NCI-H524 (cell line): ENCODE data around the gene RAI14.

Experiments used
- DNase-seq, 2 experiments: peaks; one replicate each; lab custom pipeline; 2025; lab: John Stamatoyannopoulos, UW

Gene RAI14

GRCh38 chr5:34675857-34676256, 19.7 kb downstream of the RAI14 start:
- no peak for DNase-seq

GRCh38 chr5:34676416-34676815, 20.3 kb downstream of the RAI14 start:
- no peak for DNase-seq

DNA sequence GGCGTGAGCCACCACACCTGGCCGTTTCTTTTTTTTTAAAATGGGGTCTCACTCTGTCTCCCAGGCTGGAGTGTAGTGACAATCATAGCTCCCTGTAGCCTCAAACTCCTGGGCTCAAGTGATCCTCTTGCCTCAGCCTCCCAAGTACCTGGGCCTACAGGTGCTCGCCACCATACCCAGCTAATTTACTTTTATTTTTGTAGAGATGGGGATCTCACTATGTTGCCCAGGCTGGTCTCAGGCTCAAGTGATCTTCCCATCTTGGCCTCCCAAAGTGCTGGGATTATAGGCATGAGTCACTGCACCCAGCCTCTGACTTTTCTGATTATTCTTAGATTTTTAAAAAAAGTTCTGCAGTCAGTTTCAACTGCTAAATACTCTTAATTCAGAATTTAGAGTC, 21.3 kb downstream of the RAI14 start:
- DNase-seq, result no peak

DNA sequence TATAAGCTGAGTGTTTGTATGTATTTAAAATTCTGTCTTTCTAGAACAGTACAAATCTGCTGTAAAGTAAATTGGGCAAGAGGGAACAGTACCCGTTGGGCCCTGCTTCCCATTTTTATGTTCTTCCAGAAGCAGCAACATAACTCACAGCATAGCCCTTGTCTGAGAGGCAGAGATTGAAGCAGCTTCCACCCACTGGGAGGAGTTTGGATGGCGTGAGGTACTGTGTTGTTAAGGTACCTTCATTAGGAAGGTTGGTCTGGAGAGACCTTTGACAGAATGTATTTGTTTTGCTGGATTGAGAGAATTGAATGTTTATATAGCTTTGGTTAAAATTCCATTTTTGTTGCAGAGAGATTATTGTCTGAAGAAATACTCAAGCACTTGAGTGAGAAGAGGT, 24.8 kb downstream of the RAI14 start:
- DNase-seq, result no peak

DNA sequence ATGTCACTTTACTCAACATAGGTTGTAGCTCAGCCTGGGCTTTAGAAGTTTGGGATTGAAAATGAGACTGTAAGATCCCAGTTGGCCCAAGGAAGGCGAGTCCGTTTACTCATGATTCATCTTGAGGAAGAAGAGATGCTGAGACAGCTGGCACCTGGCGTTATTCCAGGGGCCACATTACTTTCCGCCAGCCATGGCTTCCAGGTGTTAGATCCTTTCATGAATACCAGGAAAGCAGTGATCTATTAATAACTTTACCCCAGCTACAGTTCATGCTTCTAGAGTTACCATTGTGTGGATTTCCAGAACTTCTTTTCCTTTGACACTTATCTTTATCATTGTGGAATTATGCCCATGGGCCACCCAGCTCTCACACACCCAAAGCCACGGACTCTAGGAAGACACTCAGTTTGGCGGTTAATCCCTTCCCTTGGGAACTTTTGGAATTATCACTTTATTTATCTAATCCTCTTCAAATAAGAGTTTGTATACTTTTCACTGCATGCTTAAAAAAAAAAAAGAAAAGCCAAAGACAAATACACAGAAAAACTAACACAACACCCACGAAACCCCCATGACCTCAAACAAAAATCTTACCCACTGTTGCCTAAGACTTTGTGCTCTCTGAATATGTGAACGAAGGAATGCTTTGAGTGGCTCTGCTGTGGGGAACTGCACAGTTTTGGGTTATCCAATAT, 26.9 kb downstream of the RAI14 start:
- DNase-seq, result peak; percentile 68 to 89

GRCh38 chr5:34684281-34684979, 28.3 kb downstream of the RAI14 start:
- peak; percentile 9 to 70 for DNase-seq

GRCh38 chr5:34684980-34685352, 28.8 kb downstream of the RAI14 start:
- DNase-seq, result no peak

DNA sequence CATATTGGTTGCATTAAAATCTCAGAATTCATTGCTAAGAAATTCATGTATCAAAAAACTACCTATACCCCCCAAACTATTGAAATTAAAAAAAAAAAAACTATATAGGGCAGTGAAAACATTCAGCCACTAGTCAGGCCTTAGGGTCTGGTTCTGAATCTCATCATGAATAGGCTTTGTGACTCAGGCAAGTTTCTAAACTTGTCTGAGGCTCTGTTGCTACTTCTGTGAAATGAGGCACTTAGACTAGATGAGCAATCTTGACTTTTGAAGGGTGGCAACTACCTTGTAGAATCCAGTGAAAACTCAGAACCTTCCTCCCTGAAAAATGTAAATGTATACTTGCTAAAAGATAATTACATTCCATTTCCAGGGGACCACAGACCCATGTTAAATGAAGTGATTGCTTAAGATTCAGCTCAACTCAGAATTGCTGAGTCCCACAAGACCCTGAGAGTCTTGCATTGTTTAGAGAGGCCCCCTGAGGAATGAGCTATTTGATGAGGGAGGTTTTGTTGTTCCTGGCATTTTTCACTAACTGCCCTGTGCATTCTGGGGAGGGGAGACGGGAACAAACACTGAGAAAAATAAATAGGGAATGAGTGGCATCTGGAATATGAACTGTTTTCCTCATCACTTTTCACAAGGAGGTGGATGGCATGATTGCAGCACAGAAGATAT, 29.5 kb downstream of the RAI14 start:
- no peak for DNase-seq

DNA sequence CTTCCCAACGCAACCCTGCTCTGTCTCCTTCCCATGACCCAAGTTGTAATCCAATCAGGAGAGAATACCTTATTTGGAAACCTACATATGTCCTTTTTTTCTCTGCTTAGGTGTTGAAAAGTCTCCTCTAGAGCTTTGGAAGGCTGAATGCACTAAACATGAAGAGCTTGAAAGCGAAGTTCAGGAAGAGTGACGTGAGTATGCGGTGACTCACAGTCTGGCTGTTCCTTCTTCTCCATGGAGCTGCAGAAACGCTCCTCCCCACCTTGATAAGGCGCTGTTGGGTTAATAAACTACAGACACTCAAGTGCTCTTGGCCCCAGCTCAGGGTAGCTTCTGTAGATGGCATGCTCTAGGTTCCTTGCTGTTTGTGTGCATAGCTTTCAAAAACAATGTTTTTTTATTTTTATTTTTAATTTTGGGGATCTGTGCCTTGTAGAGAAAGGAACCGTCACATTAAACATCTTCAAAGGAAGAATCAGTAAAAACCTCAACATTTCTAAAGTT, 30.7 kb downstream of the RAI14 start:
- no peak for DNase-seq

- DNase-seq, result no peak
Observed at GRCh38 chr5:34687269-34688011, 31.3 kb downstream of the RAI14 start.

DNA sequence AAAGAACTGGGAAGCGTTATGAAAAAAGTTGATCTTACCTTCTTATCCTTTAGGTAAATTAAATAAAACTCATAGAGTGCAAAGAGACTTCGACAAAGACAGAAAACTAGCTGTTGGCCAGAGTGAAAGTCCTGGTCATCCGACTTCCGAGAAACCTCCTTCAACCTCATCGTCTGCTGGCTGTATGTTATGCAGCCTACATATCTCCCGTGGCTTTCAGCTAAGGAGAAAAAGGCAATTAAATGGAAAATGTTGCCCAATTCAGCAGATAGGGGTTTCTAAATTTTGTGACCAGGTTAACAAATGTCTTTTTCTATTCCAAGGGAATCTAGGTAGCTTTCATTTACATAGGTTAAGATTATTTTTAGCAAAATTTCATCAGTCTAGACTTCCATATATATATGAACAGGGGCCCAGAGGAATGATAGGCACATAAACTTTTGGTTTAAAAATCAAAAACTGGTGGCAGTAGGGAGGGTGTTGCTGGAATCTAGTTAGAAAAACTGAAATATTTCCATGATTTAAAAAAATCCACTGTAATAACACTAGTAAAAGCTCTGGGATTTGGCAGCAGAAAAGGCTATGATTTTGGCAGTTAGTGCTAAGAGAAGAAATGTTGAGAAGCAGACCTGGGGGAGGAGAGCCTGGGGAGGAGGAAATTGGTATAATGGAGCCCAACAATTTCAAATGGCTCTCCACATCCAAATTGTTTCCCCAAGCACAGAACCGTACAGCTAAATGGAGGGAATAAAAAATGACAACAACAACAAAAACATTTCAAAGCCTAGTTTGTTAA, 32.1 kb downstream of the RAI14 start:
- no peak for DNase-seq

DNA sequence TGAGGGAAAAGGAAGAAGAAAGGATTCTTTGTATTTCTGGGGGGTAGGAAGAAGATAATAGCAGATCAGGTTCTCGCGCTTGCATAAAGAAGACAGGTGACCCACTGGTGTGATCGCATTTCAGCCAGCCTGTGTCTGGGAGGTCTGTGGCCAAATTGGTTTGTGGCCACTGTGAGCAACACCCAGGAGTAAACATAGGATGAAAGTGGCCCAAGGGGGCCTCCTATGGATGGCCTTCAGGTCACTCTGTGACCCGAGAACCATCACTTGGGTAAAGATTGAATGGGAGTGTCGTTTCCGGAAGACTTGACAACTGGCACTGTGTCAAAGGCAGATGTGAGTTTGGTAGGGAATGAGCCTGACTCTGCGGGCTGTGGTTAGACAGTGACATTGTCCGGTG, 34.2 kb downstream of the RAI14 start:
- DNase-seq, result no peak

DNA sequence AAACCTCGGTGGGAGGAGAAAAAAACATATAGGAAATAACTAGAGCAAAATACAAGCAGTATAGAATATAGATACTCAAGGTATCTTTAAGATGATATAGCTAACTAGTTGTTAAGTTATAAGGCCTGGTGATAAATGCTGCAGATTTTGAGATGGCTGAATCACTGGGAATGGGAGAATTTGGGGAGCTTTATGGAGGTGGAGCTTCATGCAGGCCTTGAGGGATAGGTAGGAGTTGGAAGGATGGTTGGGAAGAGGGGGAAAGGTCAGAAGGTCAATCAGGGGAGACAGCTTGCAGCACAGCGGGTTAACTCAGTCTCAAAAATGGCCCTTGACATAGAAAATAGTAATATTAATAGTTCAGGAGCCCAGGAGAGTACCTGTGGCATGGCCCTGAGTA, 34.8 kb downstream of the RAI14 start:
- DNase-seq, result no peak

- no peak for DNase-seq
Observed at GRCh38 chr5:34691326-34691725, 35.2 kb downstream of the RAI14 start.

- peak in 1 of 2 experiments; percentile 40 for DNase-seq
Observed at GRCh38 chr5:34692786-34693185, 36.7 kb downstream of the RAI14 start.

GRCh38 chr5:34694012-34694411, 37.9 kb downstream of the RAI14 start:
- no peak for DNase-seq

DNA sequence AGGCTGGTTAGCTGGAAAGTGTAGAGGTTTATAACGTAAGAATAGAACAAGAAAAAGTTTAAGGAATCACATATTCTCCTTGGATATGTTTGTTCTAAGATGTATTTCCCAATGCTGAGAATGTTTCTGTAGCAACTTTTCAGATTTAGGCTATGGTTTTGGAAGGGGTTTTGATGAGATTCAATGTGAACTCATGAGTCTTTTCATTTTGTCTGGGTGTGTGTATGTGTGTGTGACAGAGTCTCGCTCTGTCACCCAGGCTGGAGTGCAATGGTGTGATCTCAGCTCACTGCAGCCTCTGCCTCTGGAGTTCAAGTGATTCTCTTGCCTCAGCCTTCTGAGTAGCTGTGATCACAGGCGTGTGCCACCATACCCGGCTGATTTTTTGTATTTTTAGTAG, 38.6 kb downstream of the RAI14 start:
- DNase-seq, result no peak

DNA sequence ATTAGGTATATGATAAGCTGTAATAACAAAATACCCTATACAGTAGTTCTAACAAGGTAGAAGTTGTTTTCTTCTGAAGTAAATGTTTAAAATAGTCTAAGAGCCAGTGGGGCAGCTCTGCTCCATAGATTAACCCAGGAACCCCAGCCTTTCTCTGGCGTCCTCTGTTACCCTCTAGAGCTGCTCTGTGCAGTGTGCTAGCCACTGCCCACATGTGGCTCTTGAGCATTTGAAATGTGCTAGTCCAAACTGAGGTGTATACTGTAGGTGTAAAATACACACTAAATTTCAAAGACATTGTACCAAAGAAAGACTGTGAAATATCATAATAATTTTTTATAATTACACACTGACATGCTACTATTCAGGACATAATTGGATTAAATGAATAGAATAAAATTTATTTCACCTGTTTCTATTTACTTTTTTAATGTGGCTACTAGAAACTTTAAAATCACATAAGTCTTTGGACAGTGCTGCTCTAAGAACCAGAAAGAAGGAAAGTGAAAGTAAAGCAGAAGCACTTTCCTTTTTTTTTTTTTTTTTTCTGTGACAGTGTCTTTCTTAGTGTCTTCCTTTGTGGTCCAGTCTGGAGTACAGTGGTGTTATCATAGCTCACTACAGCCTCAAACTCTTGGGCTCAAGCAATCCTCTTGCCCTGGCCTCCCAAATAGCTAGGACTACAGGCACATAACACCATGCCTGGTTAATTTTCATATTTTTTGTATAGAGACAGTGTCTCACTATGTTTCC, 39.3 kb downstream of the RAI14 start:
- no peak for DNase-seq

DNA sequence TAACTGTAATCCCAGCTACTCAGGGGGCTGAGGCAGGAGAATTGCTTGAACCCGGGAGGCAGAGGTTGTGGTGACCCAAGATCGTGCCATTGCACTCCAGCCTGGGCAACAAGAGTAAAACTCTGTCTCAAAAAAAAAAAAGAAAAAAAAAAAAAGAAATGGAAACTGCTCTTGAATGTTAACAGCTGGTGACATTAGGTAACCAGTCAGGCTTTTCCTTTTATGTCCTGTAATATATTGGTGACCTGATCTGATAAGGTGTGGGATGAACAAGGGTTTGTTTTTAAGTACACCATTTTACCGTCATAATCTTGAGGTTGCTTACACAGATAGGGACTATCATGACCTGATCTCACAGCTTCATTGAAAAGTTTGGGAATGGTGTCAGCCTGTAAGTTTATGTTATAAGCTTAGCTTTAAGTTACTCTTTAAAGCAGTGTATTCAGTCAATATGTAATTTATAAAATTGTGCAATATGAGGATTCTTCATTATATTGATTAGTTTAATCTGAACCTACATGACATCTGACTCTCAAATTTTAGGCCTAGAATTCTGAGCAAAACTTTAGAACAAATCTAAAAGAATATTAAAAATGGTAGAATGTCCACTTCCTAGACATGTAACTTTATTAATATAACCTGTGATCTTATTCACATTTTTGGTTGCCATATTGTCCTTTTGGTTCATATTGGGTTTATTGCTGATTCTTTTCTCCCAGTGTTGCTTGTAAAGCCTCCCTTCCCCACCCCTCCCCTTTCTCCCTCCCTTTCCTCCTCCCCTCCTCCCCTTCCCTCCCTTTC, 41.4 kb downstream of the RAI14 start:
- DNase-seq, result no peak

DNA sequence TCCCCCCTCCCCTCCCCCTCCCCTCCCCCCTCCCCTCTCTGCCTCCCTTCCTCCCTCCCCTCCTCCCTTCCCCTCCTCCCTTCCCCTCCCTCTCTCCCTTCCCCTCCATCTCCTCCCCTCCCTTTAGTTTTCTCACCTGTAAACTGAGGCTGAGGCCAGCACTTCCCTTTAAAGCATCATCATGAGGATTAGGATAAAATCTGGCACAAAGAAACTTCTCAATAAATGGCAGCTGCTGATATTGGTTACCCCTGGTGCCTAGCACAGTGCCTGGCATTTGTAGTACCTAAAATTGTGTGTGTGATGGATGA, 41.9 kb downstream of the RAI14 start:
- no peak for DNase-seq
